ENCODE results near the gene TMEM69. TPM values are rescaled to one million over a fixed set of nuclear protein-coding genes. Genes with fewer than 3 reads are reported as not detected.
"Not testable (repeated sequence)": the region's sequence is repeated elsewhere in the genome, so short reads cannot be mapped to it uniquely, and the experiment has no call there.

TMEM69 gene
- polyA plus RNA-seq, 3 donors = 48.5 to 65.2 (median 49.1) TPM

DNA sequence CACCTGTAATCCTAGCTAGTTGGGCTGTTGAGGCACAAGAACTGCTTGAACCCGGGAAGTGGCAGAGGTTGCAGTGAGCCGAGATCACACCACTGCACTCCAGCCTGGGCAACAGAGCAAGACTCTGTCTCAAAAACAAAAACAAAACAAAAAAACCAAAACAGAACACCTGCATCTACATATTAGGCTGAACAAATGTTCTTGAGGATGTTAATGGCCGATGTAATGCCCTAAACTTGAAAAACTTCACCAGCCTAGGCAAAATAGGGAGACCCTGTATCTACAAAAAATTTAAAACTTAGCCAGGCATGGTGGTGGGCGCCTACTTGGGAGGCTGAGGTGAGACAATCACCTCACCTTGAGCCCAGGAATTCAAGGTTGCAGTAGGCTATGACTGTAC, 19.5 kb upstream of the TMEM69 start:
- DNase-seq (ENCODE audit: extremely low read depth in 1 of 11, low read depth in 9 of 11, low spot score in 4 of 11) = no peak

DNA sequence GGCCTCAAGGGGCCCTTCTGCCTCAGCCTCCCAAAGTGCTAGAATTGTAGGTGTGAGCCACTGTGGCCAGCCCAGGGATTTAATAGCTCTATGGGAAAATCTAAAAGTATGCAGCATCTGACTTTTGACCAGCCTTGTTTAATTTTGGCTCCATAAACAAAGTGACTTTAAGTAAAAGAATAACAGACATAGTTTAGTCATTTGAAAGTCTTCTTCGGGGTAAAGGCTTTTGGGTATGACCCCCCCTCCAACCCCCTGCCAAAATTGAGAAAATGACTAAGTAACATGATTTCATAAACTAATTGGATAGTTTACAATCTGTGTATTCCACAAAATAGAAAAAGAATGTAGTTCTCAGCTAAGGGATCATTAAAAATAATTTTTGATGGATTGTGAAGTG, 18.6 kb upstream of the TMEM69 start:
- no peak for DNase-seq (ENCODE audit: extremely low read depth in 1 of 11, low read depth in 9 of 11, low spot score in 4 of 11)

DNA sequence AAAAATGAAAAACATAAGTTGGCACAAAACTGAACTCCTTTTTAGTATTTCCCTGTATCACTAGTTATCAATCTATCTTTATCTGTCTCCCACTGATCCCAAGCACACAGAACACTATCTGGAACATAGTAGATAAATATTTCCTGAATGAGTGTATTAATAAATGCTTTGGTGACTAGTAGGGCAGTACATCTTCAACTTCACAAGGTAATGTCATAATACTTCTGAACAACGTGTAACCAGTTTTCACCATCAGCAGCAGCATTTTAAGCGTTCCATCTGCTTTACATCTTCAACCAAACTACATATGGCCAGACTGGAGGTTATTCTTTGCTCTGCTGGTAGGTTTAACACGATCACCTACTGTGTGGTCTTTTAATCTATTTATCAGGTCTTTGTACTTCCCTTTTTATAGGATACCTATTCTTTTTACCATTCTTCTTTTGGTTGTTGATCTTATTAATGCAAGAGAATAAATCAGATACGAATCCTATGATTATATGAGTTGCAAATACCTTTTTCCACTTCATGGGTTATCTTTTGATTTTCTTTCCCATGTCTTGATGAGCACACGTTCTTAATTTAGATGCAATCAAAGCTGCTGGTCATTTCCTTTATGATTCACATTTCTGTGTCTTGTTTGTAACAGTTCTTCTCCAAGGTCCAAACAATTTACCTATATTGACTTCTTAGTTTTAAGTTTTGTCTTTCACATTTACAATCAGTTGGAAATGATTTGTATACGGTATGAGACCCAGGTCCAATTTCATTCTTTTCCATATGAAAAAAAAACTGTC, 17.9 kb upstream of the TMEM69 start:
- DNase-seq (ENCODE audit: extremely low read depth in 1 of 11, low read depth in 9 of 11, low spot score in 4 of 11) = no peak

DNA sequence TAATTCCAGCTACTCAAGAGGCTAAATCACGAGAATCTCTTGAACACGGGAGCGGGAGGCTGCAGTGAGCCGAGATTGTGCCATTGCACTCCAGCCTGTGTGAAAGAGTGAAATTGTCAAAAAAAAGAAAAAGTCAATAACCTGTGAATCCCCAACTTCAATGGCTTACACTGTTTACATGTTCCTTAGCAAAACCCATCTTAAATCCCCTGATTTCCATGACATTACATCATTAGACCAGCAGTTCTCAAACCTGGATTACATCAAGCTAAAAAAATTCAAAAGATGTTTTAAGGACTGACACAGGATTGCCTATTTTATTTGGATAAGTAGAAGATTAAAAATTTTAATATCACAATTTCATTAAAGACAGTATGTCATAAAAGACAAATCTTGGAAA, 14.0 kb upstream of the TMEM69 start:
- no peak for DNase-seq (ENCODE audit: extremely low read depth in 1 of 11, low read depth in 9 of 11, low spot score in 4 of 11)

DNA sequence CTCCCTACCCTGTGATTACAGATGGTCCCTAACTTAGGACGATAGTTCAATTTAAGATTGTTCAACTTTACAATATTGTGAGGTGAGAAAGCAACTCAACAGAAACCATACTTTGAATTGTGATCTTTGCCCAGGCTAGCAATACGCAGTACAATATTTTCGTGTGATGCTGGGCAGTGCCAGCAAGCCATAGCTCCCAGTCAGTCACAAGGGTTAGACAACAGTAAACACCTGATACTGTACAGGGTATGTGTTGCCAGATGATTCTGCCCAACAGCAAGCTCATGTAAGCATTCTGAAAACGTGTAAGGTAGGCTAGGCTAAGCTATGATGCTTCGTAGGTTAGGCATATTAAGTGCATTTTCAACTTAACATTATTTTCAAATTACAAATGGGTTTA, 13.5 kb upstream of the TMEM69 start:
- DNase-seq (ENCODE audit: extremely low read depth in 1 of 11, low read depth in 9 of 11, low spot score in 4 of 11) = no peak

DNA sequence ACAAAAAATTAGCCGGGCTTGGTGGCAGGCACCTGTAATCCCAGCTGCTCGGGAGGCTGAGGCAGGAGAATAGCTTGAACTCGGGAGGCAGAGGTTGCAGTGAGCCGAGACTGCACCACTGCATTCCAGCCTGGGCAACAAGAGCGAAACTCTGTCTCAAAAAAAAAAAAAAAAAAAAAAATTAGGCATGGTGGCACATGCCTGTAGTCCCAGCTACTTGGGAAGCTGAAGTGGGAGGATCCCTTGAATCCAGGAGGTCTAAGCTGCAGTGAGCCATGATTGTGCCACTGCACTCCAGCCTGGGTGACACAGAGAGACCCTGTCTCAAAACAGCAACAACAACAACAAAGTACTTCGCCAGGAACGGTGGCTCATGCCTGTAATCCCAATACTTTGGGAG, 11.4 kb upstream of the TMEM69 start:
- DNase-seq (ENCODE audit: extremely low read depth in 1 of 11, low read depth in 9 of 11, low spot score in 4 of 11) = not testable (repeated sequence)

DNA sequence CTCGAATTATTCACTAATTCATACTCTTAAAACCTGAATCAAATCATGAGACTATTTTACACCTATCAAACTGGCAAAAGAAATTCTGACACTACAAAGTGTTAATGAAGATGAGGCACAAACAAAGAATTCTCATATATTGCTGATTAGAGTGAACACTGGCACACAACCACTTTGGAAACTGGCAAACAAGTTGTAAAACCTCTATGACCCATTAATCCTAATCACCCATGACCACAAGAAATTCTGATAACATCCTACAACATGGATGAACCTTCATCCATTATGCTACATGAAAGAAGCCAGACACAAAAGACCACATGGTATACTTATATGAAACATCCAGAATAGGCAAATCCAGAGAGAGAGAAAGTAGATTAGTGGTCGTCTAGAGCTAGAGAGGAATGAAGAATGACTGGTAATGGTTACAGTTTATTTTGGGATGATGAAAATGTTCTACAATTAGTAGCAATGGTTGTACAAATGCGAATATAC, 10.2 kb upstream of the TMEM69 start:
- DNase-seq (ENCODE audit: extremely low read depth in 1 of 11, low read depth in 9 of 11, low spot score in 4 of 11) = no peak

DNA sequence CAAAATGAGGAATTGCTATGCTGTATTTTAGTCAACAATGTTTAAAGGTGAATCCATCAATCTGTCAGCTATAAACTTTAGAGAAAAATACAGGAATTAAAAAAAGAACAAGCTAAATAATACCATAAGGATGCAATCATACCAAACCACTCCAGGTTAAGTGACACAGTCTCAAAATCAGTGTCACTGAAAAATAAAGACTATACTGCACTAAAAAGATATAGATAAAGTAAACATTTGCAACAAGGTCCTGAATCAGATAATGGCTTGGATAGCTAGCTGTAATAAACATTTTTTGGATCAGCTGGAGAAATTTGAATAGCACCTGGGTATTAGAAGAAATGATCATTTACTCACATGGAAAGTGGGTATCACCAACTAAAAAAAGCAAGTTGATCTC, 9.5 kb upstream of the TMEM69 start:
- DNase-seq (ENCODE audit: extremely low read depth in 1 of 11, low read depth in 9 of 11, low spot score in 4 of 11) = no peak

DNA sequence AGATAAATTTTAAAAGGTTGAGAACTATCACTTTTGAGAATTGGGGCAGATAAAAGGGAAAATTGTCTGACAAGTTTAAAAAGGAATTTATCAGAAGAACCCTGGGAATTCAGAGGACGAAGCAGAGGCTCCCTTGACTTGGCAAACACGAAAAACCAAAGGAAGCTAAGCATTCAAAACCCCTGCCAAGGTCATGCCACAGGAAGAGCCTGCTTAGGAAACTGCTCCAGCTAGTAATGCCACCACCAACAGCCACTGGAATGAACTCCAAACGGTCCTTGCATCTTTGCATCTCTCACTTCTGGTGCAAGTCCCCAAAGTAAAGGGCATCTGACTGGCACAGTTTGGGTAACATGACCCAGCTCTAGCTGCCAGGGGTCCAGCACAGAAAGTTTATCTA, 8.9 kb upstream of the TMEM69 start:
- DNase-seq (ENCODE audit: extremely low read depth in 1 of 11, low read depth in 9 of 11, low spot score in 4 of 11) = no peak

DNA sequence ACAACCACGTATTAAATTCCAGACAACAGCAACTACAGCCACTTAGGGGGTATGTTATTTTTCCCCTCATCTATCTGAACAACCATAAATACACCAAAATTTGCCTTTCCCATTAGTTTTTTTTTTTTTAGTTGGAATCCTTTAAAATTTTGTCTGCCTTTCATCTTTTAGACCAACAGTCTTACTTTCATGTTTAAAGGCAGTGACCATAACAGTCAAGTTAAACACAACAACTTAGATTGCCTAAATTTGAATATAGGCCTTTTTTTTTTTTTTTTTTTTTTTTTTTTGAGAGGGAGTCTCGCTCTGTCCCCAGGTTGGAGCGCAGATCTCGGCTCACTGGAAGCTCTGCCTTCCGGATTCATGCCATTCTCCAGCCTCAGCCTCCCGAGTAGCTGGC, 5.0 kb upstream of the TMEM69 start:
- no peak for DNase-seq (ENCODE audit: extremely low read depth in 1 of 11, low read depth in 9 of 11, low spot score in 4 of 11)

DNA sequence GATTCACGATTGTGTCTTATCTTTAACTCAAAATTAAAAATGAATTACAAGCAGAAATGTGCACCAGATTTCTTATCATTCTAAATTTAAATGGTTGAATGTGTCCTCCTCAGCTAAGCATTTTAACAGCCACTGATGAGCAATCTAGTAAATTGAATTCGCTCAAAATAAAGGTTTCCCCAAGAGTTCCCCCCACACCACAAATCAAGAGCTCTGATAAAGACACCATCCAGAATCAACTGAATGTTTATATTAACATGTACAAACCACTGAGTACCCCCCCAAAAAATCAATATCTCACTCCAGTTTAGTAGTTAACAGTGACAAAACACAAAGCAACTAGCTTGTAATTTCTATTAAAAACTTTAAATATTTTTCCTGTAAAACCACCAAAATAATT, 3.6 kb upstream of the TMEM69 start:
- no peak for DNase-seq (ENCODE audit: extremely low read depth in 1 of 11, low read depth in 9 of 11, low spot score in 4 of 11)

DNA sequence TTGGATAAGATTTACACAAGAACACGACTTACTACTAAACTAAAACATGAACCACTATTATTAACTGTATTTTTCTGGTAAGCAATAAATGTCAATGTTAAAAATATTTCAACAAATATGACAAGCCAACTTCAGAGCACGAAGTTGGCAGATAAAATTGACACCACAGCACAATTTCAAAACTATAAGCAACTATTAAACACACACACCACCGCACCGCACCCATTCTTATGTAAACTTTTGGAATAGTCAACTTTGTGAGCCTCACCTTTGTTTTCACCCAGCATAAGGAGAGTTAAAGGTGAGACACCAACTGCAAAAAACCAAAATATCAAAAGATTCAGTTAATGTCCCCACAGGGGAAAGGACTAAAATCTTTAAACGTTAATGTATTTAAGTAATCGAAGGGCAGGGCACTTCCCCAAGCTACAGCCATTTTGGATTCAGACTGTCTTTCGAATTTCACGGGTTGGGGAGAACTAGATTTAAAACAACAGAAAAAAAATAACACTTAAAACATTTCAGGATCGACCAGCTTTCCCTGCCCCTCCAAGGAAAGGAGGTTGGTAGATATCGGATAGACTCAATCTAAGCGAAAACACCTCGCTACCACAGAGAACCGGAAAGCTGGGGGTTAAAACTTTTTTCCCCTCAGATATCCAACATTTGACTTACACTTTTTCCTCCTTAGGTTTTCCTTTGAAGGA, 2.5 kb upstream of the TMEM69 start:
- peak in 6 of 11 donors; percentile 3 to 63 (median 13) for DNase-seq (ENCODE audit: extremely low read depth in 1 of 11, low read depth in 9 of 11, low spot score in 4 of 11)

DNA sequence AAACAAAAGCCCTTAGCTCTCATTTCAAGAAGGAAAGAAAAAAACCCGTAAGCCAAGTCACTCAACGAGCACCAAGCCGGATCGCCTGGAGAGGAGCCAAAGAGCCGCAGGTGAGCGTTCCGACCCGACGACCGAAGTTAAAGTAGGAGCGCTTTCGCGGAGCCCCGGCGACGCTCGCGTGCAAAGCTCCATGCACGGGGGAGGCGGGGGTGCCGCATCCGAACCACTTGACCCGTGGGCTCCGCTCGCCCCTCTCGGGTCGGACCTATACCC, 2.0 kb upstream of the TMEM69 start:
- peak in 8 of 11 donors; percentile 42 to 74 (median 57) for DNase-seq (ENCODE audit: extremely low read depth in 1 of 11, low read depth in 9 of 11, low spot score in 4 of 11)

DNA sequence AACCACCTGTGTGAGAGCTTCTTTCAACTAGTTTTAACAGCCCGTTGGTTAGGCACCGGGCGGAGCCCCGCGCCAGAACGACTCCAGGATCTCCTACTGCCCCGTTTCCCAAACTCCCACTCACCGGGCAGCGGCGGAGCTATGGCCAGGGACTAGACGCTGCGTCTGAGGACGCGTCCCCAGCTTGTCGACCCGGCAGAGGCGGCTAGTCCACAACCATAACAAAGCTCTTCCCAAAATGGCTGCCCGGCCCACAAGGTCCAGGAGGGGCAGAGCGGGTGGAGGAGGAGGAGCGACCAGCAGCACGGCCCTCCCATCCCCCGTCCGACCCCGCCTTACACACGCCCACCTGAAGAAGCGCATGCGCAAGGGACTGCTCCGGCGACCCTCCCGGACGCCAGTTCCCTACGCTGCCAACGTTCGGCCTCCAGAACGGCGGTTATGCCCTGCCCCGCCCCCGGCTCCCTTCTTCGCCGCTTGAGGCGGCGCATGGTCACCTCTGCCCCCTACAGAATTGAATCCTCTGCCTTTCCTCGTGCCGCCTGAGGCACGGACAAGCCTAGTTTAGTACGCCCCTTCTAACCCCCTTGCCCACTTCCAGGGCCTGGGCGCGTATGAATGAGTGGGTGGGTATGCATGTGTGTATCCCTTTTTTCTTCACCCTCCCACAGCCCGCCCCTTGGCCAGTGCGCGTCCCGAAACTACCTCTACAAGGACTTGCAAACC, 1.5 kb upstream of the TMEM69 start, which contains the start of gene GPBP1L1:
TSS of gene GPBP1L1 (minus strand) at position 246 of the 726 bp plus-strand sequence. CDS start 27,446 bp downstream, outside the sequence.
- DNase-seq (ENCODE audit: extremely low read depth in 1 of 11, low read depth in 9 of 11, low spot score in 4 of 11) = peak; percentile 92 to 96 (median 95)

DNA sequence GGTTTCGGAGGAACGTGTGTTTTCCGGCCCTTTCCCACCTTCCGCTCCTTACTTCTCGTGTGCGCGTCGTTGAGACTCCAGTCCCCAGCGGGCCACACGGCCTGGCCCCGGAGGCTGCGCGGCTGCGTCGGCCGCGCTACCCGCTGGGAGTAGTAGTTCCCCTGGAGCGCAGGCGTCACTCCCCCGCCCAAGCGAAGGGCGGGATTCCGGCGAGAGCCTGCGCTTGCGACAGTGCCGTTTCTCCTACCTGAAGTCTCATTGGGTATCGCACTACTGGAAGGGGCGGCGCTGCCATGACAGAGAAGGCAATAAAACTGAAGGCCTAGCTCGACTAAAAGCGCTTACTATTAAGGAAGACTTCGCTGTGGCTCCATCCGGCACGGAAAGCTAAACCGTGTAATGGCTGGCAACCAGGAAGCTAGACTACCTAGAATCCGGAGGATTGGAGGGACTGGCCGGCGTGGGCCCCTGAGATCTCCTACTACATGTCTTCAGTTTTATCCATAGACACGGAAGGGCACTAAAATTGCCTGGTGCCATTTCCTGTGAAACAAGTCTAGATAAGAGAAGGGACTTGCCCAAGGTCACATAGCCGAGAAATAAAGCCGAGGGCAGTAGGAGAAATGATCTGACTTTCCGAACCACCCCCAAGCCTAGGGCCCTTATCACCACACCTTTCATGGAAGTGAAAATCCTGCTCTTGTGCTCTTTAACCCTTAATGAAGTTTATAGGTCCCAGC, 797 bp upstream of the TMEM69 start:
- DNase-seq (ENCODE audit: extremely low read depth in 1 of 11, low read depth in 9 of 11, low spot score in 4 of 11) = peak; percentile 95 to 99 (median 98)

DNA sequence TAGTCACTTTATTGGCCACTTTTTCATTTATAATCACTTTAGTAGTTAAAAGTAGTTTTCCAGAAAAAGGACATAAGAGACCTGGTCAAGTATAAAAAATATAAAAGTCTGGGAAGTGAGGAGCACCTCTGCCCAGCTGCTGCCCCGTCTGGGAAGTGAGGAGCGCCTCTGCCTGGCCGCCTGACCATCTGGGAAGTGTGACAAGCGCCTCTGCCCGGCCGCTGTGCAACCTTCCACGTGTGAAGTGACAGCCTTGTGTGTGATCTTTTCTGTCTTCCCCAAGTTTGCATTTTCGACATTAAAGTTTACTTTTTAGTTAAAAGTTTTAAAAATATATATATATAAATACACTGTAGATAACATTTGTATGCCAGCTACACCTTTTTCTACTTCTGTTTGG, 5.8 kb downstream of the TMEM69 start:
- DNase-seq (ENCODE audit: extremely low read depth in 1 of 11, low read depth in 9 of 11, low spot score in 4 of 11) = not testable (repeated sequence)

DNA sequence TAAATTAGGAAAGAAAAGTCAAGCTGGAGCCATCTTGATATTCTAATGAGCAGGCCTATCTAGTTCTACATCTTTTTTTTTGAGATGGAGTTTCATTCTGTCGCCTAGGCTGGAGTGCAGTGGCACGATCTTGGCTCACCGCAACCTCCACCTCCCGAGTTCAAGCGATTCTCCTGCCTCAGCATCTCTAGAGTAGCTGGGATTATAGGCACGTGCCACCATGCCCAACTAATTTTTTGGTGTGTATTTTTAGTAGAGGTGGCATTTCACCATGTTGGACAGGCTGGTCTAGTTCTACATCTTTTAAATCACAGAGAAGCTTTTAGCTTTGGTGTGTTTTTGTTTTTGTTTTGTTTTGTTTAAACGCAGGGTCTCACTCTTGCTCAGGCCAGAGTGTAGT, 6.8 kb downstream of the TMEM69 start:
- DNase-seq (ENCODE audit: extremely low read depth in 1 of 11, low read depth in 9 of 11, low spot score in 4 of 11) = no peak

DNA sequence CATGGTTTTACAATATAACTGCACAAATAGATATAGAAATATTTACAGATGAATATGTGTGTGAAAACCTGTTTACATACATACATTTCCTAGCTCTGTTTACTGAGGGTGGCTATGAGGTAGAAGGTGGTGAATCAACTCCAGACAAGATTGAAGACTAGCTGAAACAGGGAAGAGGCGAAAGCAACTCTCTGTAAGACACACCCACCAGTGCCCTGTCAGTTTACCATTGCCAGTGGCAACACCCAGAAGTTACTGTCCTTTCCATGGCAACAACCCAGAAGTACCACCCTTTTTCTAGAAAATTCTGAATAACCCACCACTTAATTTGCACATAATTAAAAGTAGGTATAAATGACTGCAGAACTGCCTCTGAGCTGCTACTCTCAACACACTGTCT, 16.7 kb downstream of the TMEM69 start:
- DNase-seq (ENCODE audit: extremely low read depth in 1 of 11, low read depth in 9 of 11, low spot score in 4 of 11) = no peak

DNA sequence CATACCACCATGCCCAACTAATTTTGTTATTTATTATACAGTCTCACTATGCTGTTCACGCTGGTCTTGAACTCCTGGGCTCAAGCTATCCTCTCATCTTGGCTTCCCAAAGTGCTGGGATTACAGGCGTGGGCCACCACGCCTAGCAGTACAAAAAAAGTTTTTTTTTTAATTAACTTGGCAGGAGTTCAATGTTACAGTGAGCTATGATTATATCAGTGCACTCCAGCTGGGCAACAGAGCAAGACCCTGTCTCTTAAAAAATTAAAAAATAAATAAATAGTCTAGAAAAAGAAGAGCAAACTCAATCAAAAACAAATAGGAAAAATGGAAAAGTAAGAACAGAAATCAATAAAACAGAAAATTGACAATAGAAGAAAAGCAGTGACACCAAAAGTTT, 25.7 kb downstream of the TMEM69 start:
- no peak for DNase-seq (ENCODE audit: extremely low read depth in 1 of 11, low read depth in 9 of 11, low spot score in 4 of 11)

Data from renal cortex interstitium (tissue), 11 donors.